GM12891 (cell line): ENCODE measurements around the gene KCNMA1.

Experiments
- DNase-seq: peaks from one replicate; pipeline ENCODE4 v3.0.0; 2011; ENCODE audit warnings: low spot score; ENCODE audit not compliant: insufficient read length
- FAIRE-seq: peaks from 2 replicates; lab custom pipeline; 2011; peaks lifted over from hg19 to GRCh38; lab: Jason Lieb, UNC
- PAX5 ChIP-seq: IDR thresholded peaks from 2 replicates; pipeline ENCODE4 v1.6.1; 2011; ENCODE audit warnings: low read length, moderate library complexity, mild to moderate bottlenecking; ENCODE audit not compliant: insufficient read depth, severe bottlenecking
- POLR2A ChIP-seq: IDR thresholded peaks from 2 replicates; pipeline ENCODE4 v1.6.1; 2011; ENCODE audit warnings: low read depth, low read length, control low read depth
- POLR2AphosphoS5 ChIP-seq: IDR thresholded peaks from 2 replicates; pipeline ENCODE4 v1.6.1; 2011; ENCODE audit warnings: low read depth, low read length, control low read depth
- POU2F2 ChIP-seq: IDR thresholded peaks from 2 replicates; pipeline ENCODE4 v1.6.1; 2011; ENCODE audit warnings: low read depth, mild to moderate bottlenecking, control low read depth, low read length, moderate library complexity
- SPI1 ChIP-seq: IDR thresholded peaks from 2 replicates; pipeline ENCODE4 v1.6.1; 2011; ENCODE audit warnings: low read depth, low read length, control low read depth
- TAF1 ChIP-seq: IDR thresholded peaks from 2 replicates; pipeline ENCODE4 v1.6.1; 2011; ENCODE audit warnings: low read depth, low read length, control low read depth

KCNMA1 gene

DNA sequence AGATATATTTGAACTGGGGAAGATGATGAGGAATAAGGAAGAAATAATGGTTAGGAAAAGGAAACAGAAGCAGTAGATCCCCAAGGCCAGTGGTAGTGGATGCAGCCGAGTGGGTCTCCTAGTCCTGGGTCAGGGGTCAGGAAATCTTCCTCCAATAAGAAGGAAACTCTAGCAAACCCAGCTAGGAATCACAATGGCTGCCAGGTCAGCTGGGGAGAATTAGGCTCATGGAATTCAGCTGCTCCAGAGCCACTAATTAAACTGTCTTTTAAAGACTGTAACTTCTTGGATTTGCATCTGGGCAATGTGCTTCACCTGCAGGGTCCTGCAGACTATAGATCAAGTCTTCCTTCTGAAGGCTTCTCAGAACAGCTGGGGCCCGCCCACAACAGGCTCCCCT, 644.4 kb downstream of the KCNMA1 start:
- TF ChIP-seq SPI1, result no peak
- FAIRE-seq, result no peak
- DNase-seq, result no peak

DNA sequence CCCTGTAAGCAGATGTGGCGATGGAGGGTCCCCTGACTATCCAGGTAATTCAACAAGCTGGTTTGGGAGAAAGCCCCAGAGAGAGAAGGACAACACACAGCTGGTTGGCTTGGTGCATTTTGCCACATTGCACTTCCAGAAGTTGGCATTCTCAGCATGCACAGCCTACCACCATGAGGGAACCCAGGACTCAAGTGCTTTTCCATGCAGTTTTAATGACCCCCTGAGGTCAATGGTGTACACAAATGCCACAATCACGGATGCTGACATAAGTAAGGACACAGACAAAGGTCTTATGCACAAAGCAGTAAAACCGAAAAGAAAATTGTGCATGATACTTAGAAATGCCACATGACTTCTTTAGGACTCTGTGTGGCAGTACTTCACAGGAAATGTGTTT, 645.1 kb downstream of the KCNMA1 start:
- TF ChIP-seq POLR2A, result no peak
- FAIRE-seq, result no peak

DNA sequence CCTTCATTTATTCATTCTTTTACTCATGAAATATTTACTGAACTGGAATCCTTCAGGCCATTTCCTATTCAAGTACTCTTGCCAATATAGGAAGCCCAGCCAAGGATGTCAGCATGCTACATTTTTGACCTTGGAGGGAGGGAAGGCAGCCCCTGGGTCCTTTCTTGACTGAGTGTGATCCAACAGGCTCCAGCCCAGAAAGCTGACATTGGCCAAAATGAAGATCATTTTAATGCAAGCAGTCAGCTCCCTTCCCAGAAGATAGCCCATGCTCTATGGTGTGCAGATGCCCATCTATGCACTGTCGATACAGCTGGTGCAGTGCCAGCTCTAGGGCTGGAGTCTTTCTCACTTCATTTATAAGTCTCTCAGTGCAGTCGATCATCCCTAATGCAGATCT, 646.0 kb downstream of the KCNMA1 start:
- DNase-seq (no peak), FAIRE-seq (no peak)

More for the DNA sequence above, 645.1 kb downstream of the KCNMA1 start:
- no peak for DNase-seq

DNA sequence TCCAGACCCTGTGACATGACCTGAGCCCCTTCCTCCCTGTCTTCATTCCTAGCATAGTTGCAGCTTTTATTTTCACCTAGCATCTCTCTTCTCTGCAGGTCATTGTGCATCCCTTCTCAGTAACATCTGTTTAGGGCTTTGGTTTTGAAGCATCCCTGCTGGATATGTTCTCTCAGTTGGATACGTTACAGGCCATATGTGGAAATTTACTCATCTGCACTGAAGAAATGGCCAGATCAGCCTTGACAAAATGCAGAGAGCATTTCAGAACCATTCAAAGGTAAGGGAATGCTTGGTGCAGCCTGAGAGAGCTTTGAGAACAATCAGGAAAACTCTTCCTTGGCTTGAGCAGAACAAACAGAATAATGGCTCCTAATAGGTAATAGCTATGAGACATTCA, 647.0 kb downstream of the KCNMA1 start:
- FAIRE-seq, result no peak
- DNase-seq, result no peak
- no peak for TF ChIP-seq TAF1
- TF ChIP-seq POU2F2, result no peak
- no peak for TF ChIP-seq POLR2AphosphoS5
- TF ChIP-seq SPI1, result no peak
- no peak for TF ChIP-seq POLR2A

More for the DNA sequence above, 646.0 kb downstream of the KCNMA1 start:
- TF ChIP-seq TAF1 (no peak), POLR2A (no peak), SPI1 (no peak), POU2F2 (no peak), POLR2AphosphoS5 (no peak), PAX5 (no peak)

DNA sequence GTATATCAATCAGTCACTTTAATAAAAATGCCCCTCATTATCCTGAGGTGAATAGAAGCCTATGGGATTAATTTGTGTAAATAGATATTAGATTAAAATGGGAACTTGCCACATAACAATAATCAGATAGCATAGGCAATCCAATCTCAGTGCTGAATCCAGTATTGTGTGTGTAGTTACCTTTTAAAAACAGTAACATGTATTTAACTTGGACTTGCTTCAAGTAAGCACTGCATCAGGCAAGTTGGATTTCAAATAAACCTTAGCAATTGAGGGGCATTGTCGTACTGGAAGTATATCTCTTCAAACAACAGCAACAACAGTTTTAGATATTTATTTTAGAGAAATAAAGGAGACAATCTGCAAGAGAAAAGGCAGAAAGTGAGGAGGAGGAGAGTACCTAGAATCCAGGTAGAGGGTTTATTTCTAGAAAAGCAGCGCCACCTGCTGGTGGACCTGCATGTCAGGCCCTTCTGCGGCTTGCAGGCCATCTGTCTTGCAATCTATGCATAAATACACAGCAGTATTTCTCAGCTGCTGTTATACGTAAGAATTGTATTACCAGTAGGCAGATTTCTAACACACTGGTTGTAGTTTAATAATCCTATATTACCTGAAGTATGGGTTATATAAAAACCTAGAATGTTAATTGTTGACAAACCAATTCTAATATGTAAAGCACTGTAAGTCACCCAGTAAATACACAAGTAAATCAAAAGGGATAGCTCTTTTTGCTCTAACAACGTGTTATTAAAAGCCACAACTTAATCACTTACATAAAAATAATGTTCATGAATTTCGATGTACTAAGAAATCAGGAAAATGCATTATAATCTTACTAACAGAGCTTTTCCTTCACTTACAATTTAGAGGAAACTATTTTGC, 652.8 kb downstream of the KCNMA1 start:
- DNase-seq, result peak; percentile 14
- no peak for TF ChIP-seq SPI1
- peak; percentile 37; the same call in 1 of the 2 replicates for TF ChIP-seq POU2F2
- no peak for TF ChIP-seq TAF1
- FAIRE-seq, result peak; percentile 79

DNA sequence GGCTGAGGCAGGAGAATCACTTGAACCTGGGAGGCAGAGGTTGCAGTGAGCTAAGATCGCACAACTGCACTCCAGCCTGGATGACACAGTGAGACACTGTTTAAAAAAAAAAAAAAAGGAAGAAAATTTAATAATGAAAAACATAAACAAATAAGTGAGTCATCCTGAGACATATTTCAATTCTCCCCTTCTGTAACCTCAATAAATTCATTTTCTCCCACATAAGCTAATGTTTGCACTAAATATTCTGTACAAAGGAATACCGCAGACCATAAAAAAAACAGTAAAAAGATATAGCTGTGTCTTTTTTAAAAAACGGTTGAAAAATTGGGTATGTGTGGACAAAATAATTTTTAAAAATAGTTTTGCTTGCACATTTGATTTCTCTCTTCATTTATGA, 654.0 kb downstream of the KCNMA1 start:
- FAIRE-seq, result no peak
- no peak for TF ChIP-seq POU2F2
- TF ChIP-seq POLR2A, result no peak
- TF ChIP-seq POLR2AphosphoS5, result no peak
- TF ChIP-seq TAF1, result no peak
- no peak for TF ChIP-seq SPI1
- TF ChIP-seq PAX5, result no peak
- DNase-seq, result no peak

DNA sequence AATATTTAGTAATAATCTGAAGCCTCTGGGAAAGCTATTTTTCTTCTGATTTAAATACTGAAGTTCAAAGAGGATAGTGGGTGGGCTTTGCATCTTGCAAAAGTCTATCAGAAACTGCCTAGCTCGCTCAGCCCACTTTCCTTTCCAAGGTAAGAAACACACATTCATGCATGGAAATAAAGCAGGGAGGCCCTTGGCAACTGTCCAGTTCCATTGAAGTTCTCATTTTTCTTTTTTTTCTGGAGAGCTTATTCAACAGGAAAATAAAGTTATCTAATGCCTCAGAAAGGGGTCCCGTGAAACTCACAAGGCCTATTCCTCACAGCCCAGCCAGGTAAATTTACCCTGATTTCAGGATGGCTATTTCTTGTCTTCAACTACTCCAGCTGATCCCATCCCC, 654.9 kb downstream of the KCNMA1 start:
- no peak for DNase-seq
- TF ChIP-seq POLR2AphosphoS5 (no peak), PAX5 (no peak), TAF1 (no peak), SPI1 (no peak), POU2F2 (no peak), POLR2A (no peak)
- no peak for FAIRE-seq

DNA sequence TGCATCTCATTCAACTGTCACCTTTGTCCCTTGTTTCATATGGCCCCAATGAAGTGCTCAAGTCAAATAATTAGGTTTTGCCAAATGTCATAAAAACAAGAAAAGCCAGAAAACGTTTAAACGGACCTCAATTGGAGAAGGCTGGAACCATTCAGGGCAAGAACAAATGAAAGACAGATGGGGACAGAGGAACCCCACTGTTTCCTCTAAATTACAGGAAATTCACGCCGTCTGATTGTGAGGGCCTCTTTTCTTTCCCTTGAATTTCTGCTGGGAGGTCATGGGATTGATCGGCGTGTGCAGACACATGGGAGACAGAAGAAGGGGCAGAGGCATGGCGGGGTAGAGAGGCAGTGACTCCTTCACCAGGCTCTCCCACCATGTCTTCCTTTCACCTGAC, 656.4 kb downstream of the KCNMA1 start:
- DNase-seq (no peak), FAIRE-seq (no peak)
- TF ChIP-seq SPI1 (no peak), POLR2A (no peak), POLR2AphosphoS5 (no peak)

DNA sequence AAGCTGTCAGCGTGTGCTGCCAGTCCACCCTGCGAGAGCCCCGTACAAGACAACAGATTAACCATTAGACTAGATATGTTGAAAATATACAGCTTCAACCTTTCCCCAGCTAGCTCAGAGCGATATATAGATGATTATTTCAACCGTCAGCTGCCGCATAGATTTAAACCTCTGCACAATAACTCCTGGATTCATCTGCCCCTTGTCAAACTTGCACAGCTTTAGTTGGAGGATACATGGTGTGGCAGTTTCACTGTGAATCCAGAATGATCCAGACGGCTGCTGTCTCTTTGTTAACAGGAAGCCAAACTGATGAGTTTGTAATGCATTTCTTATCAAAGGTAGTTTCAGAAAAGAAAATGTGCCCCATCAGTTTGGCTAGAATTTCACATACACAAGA, 659.7 kb downstream of the KCNMA1 start:
- no peak for TF ChIP-seq SPI1
- no peak for TF ChIP-seq POU2F2
- TF ChIP-seq TAF1, result no peak
- DNase-seq (no peak), FAIRE-seq (no peak)

DNA sequence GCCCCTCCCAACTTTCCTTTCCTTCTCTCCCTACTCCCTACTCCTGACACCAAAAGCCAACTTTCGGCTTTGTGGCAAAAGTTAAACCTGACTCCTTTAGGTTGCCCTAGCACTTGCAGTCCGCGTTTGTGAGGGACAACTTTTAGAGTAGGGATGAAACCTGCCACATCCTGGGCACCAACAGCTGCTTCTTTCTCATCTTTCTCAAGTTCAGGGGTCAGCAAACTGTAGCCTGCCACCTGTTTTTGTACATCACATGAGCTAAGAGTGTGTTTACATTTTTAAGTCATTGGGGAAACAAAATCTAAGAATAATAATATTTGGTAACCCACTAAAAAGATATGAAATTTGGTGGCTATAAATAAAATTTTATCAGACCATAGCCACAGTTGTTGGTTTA, 660.6 kb downstream of the KCNMA1 start:
- no peak for FAIRE-seq

DNA sequence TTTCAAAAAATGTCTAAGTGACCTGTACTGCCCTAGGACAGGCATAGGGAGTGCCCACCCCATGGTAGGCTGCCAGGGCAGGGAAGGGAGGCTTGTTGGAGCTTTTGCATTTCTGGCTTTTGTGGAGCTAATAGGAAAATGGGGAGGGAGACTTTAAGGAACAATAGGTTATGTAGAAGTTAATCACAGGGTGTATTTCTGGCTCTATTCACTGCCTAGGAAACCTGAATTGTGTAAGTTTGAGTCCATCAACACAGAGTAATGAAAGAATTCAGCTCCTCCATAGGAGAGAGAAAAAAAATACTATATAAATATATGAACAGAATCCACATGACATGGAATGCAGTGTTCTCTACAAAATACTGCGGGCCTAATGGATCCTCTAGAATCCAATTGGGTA, 661.5 kb downstream of the KCNMA1 start:
- DNase-seq (no peak), FAIRE-seq (no peak)
- no peak for TF ChIP-seq POLR2A
- TF ChIP-seq POU2F2, result no peak
- TF ChIP-seq PAX5, result no peak
- TF ChIP-seq TAF1, result no peak
- TF ChIP-seq POLR2AphosphoS5, result no peak
- TF ChIP-seq SPI1, result no peak

More for the DNA sequence above, 660.6 kb downstream of the KCNMA1 start:
- DNase-seq, result no peak
- TF ChIP-seq POU2F2 (no peak), POLR2A (no peak), POLR2AphosphoS5 (no peak), SPI1 (no peak), PAX5 (no peak), TAF1 (no peak)
